Measurements from ENCODE around the gene AGK.
"Not testable (repeated sequence)": the region's sequence is repeated elsewhere in the genome, so short reads cannot be mapped to it uniquely, and the experiment has no call there.

AGK gene

DNA sequence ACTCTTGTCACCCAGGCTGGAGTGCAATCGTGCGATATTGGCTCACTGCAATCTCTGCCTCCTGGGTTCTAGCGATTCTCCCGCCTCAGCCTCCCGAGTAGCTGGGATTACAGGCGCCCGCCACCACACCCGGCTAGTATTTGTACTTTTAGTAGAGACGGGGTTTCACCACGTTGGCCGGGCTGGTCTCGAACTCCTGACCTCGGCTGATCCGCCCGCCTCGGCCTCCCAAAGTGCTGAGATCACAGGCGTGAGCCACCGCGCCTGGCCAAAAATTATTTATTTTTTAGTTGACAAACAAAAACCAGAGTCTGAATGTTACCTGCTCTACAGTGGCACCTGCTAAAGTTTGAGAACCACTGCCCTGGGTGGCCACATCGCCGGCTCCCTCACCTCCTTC lies 96.5 kb downstream of the AGK start:
- not testable (repeated sequence) for DNase-seq (ENCODE audit: low spot score)

DNA sequence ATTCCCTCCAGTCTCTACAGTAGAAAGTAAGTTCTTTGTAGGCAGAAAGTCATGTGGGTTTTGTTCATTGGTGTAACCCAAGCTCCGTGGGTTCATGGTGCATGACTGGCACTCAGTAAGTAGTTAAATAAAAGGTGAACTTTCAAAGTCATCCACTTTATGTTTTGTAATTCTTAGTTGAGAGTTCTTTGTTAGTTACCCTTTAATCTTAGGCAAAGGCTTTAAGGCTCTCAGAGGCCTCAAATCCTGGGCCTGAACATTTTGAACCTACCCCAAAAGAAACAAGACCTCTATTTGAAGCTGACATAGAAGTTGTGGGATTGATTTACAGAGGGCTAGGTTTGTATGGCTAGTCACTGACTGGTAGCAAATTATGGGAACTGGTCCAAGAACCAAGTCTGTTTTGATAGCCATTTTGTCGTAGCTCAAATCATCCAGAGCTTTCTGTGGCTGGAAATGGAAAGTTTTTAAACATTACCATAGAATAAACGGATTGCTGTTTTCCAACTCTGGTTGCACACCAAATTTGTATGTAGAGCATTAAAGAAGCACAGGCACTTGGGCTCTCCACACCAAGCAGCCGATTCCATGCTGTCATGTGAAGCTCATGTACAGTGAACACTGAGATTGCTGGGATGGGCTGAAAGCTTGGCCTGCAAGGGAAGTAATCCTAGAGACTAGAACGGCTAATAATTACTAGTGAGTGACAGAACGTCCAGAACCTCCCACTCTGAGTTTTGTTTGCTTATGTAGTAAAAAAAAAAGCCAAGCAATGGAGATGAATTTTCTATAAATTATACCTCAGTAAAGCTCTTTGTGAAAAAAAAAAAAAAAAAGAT lies 97.3 kb downstream of the AGK start:
- no peak for DNase-seq (ENCODE audit: low spot score)

DNA sequence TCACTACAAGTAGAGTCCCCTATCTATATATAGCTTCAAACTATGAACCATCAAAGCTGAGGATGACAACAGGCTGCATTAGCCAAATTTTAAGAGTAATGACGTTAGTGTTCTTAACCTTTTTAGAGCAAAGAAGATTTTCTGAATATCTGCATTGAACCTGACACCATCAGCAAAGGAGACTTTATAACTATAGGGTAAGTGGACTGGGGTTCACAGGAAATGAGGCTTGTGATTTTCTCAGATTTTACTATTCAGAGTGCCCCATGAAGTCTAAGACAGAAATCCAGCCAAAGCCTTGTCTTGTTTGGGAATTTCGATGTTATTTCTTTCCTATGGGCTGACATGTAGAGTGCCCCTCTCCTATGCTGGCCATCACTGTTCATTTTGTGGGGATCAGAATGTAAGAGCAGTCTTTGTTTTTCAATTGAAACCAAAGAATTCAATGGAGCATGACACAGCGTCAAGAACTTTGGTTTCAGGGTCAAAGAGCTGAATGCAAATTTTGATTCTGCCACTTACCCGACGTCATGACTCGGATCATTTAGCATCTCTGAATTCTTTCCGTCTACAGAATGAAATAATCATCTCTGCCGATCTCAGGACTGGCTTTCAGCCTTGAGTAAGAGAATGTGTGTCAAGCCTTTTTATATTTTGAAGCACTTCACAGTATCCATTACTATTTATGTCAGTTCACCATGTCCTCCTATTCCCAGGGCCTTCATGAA lies 98.1 kb downstream of the AGK start:
- DNase-seq (ENCODE audit: low spot score) = no peak

DNA sequence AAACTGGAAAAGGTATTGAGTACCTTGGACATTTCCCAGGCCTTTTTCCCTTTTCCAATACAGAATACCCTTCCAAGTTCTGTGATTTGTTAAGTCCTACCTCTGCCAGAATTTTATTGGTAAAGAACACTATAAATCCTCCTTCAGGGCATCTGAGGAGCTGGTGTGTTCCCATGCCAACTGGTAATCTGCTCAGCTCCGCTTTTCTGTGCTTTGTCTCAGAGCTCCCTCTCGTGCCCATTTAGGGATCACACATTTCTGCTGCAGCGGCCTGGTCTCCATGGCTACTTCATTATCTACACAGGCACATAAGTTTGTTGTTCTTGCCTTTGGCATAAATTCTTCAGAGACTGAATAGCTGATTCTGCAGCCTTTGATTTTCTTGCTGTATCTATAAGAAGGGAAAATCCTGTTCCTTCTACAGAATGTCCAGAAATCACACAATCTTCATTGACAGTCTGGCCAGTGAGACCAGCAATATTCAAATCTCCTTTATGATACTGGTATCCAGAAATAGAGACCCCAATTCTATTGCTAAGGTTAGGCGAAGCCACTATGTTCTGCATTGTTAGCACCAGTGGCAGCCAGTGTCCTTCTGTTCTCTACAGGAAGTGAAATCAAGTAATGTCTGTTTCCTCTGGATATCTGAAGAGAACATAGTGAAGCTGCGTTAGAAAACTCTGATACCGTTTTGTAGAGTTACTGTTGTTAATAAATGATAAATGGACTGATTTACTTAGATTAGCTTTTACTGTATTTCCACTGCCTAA lies 98.8 kb downstream of the AGK start:
- DNase-seq (ENCODE audit: low spot score) = peak; percentile 89

DNA sequence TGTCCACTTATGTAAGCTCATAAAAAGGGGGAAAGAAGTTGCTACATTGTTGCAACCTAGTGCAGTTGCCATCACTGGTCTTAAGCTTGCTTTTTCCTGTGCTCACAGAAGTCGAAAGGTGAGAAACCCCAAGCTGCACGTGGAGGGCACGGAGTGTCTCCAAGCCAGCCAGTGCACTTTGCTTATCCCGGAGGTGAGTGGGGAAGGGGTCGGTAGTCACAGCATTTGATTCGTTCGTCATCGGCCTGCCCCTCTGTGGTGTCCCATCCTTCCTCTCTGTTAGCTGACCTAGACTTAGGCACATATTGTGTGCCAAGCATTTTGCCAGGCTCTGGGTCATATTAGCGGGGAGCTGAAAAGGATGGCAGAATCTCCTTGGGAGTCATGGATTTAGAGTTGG lies 100.2 kb downstream of the AGK start:
- no peak for DNase-seq (ENCODE audit: low spot score)

DNA sequence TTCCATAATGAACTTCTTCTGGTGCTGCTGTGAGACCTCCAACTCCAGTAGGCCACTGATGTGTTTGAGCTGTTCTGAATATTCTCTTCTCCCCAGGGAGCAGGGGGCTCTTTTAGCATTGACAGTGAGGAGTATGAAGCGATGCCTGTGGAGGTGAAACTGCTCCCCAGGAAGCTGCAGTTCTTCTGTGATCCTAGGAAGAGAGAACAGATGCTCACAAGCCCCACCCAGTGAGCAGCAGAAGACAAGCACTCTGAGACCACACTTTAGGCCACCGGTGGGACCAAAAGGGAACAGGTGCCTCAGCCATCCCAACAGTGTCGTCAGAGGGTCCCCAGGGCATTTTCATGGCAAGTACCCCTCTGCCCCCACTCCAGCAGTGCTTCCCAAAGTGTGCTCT lies 101.5 kb downstream of the AGK start:
- DNase-seq (ENCODE audit: low spot score) = no peak

DNA sequence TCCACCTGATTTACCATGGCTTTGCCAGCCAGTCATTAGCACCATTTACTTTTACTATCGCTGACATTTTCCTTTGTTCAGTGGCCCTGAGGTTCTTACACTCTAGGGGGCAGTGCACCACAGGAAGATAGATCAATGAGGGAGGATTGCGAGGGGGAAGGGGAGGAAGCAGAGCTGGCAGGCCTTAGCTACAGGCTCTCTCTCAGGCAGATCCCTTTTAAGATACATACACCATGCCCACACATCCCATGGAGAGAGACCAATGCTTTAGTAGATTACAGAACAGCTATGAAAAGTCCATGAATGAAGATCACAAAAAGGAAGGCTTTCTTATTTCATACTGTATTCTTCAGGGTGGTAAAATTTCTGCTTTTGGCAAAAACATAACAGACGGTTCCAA lies 103.3 kb downstream of the AGK start:
- DNase-seq (ENCODE audit: low spot score) = peak; percentile 70

DNA sequence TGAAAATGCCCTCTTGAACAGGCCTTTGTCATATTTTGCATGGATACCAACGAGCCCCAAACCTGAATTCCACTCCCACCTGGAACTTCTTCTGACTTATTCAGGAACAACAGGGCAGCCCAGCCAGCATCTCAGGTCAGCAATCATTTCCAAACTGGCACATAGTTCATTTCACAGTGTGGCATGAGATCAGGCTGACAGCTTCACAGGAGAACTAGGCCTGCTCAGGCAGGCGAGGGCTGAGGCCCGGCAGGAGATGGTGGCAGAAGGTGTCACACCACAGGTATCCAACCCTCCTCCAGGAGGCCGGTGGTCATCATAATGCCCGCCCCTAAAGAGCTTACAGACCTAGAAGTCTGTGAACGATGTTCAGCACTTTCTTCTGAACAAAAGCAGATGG lies 108.3 kb downstream of the AGK start:
- no peak for DNase-seq (ENCODE audit: low spot score)

DNA sequence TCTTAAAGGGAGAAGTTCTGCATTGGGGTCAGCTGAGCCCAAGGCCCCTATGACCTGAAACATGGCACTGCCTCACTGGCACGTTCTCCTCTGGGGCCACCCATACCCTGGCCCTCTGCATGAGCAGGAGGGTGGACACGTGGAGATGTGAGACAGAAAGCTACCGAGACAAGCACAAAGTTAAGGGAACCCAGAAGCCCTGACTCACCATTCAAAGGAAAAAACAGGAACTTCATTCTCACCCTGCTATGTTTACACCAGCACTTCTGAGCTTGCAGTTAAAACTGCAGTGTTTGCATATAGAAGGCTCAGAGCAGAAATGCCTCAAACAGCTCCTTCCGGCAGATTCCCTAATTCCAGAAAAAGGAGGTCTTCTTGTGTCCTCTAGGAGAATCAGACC lies 109.0 kb downstream of the AGK start:
- no peak for DNase-seq (ENCODE audit: low spot score)

DNA sequence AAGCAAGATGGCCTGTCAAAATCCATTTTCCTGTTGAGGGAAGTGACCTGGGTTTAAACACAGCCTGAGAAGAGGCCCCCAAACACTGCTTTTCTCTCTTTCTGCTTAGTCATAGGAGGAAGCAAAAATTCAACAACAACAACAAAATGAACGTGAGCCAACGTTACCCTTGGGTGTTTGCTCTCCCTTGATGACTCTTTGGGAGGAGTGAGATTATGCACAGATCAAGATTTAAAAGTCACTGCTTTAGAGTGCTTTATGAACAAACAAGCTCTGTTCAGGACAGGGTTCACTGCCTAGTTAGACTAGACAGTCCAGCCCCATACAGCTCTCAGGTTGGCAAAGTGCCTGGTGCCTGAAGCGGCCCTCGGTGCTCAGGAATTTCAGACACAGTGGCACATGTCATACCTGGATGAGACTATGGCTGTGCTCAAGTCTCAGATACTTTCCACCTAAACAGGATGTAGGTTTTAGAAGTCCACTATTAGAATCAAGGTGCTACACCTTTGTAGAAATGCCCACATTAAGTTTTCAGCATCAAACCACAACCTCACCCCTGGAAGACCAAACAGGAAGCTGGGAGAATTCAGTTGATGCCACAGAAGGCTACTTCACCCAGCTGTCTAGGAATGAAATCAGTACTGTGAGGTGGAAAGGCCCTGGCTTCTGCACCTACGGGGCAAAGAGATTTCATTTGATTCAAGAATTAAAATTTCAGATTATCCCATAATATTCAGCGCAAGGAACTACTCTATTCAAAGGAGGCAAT lies 112.1 kb downstream of the AGK start:
- DNase-seq (ENCODE audit: low spot score) = no peak

DNA sequence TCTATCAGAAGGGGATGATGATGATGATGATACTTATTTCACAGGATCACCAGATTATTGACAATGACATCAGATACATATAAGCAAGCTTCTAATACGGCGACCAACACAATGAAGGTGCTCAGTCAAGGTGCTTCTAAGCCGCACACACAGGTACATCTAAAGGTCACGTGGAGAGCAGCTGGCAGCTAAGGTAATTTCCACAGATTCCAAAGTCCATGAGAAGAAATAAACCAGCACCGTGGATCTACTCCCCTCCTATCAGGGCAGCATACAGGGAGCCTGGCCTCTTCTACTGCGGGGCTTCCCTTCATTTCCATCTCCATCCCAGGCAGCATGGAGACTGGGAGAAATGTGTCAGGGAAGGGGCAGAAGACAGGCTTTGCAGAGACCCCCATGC lies 113.2 kb downstream of the AGK start:
- DNase-seq (ENCODE audit: low spot score) = no peak

DNA sequence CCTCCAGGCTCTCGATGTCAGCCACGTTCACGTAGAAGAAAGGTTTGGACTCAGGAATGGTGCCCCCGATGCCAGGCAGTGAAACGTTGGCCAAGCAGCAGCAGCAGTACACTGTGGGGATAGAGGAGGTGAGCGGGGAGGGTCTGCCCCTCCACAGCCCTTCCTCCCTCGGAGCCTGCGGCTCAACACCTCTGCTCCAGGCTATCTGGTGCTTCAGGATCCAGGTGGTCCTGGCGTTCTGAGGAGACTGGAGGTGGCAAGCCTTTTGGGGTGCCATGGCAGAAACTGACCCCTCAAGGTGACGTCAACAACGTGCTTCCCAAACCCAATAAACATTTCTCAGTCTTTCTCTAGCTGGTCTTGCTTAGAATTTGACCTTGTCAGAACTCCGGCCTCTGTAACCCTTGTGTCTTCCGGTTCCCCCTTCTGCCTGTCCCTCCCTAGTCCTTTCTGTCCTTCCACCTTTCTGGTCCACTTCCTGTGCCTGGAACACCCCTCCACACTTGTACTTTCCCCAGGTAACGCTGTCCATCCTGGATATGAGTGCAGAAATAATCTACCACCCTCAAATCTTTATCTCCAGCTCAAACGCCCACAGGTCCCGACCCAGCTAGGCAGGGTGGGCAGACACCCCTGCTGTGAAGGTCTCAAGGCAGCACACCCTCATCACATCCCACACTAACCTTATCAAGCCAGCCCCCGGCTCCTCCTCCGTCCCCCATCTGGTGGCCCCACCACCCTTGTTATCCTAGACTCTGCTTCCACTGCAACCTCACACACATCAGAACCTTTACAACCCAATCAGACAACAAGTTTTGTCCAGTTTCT lies 114.2 kb downstream of the AGK start:
- no peak for DNase-seq (ENCODE audit: low spot score)

DNA sequence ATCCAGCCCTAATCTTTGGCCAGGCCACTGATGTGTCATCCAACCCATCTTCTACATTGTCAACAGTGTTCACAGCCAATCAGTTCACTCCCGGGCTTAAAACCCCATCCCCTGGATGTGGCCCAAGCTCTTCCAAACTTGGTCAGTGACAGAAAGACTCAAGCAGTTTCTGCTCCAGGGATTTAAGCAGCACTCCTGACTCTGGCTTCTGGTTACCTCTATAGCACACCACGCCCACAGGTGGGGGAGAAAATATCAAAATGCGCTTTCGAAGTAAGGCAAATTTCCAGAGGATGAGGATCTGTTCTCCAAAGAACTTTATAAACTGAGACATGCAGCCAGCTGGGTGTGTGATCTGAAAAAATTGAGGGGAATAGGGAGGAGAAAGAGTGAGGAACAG lies 114.9 kb downstream of the AGK start:
- DNase-seq (ENCODE audit: low spot score) = no peak

DNA sequence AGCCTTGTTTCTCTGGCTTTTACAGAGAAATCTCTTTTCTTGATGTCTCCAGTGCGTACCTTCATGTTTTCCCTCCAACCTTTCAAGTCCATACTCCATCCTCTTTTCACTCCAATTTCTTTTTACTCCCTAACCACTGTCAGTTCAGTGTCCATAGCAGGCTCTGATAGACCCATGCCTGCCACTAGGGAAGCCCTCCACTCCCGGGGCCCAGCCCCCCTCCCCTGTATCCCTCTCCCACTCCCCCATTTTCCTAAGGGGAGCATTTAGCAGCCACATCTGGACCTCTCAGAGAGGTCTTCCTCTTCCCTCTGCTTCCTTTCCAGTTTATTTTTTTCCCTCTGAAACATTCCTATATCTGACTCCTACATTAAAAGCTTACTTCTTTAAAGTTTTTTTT lies 117.6 kb downstream of the AGK start:
- no peak for DNase-seq (ENCODE audit: low spot score)

DNA sequence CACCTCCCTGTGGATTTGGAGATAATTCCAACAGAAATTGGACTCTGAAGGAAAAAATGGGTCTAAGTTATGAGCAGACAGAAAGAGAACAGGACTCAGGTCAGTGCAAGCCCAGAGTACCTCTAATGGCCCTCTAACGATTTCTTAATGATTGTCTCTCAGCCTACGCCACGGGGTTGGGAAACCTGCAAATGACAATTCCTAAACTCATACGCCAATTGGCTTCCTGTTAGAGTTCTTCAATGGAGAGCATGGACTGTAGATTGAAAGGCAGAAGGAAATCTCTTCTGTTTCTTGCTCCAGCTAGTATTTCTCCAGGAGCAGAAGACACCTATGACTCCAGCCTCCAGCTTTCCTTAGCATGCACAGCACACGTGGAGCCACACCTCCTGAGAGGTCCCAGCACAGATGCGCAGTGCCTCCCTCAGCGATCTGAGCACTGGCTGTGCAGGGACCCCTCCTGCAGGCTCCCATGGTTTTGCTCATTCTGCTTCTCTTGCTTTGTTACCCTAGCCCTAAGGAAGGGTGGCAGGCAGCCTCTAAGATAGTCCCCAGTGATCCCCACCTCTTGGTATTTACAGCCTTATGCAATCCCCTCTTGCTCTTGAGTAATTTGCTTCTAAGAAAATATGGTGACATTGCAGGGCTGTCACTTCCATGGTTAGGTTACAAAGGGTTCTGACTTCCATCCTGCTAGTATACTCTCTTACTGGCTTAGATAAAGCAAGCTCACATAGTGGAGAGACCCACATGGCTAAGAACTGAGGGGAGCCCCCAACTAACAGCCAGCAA lies 120.7 kb downstream of the AGK start:
- DNase-seq (ENCODE audit: low spot score) = no peak

DNA sequence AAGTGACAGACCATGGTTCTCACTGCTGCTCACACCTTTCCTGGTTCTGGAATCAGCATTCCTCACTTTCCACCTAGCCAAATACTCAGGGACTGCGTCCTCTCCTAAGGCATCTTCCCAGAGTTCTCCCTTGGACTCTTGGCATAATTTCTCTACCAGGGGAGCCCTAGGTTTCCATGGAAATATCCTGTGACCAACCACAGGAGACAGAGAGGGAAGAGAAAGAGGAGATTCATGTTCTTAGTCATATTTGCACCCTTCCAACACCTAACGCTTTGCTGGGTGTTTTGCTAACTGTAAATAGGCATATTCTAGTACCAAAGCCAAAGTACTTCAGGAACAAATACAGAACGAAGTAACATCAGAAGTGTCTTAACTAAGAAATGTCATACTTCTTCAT lies 122.1 kb downstream of the AGK start:
- DNase-seq (ENCODE audit: low spot score) = no peak

DNA sequence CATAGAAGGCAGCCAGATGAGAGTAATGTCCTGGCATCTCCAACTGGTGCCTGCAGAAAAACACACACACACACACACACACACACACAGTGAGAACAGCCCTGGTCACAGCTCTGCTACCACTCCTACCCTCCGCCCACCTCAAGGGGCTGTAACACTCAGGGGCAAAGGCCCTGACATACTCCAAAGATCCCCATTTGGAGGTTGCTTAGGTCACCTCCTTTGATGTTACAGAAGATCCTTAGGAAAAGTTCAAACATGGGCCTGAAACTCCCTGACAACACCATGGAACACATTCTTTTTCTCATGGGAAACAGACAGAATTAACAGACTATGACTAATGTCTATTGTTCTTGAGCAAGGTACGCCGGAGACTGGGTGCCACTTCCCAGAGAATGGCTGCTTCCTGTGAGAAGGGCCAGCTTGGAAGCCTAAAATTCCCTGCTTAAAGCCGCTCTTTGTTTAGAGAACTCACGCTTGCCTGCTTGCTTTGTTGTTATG lies 123.0 kb downstream of the AGK start:
- DNase-seq (ENCODE audit: low spot score) = no peak

DNA sequence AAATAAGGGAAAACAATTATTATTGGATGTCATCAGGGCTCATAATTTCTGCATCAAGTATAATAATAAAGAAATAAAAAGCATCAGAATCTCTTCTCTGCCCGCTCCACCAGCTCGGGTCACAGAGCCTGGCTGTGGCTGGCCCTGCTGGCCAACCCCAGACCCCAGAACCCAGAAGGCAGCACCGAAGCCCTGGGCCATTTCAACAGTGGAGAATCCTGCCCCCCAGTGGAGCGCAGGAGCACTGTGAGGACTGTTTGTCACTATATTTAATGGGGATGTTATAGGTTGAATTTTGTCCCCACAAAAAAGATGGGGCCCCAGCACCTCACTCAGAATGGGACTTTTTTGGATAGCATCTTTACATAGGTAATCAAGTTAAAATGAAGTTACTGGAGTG lies 123.5 kb downstream of the AGK start:
- no peak for DNase-seq (ENCODE audit: low spot score)

DNA sequence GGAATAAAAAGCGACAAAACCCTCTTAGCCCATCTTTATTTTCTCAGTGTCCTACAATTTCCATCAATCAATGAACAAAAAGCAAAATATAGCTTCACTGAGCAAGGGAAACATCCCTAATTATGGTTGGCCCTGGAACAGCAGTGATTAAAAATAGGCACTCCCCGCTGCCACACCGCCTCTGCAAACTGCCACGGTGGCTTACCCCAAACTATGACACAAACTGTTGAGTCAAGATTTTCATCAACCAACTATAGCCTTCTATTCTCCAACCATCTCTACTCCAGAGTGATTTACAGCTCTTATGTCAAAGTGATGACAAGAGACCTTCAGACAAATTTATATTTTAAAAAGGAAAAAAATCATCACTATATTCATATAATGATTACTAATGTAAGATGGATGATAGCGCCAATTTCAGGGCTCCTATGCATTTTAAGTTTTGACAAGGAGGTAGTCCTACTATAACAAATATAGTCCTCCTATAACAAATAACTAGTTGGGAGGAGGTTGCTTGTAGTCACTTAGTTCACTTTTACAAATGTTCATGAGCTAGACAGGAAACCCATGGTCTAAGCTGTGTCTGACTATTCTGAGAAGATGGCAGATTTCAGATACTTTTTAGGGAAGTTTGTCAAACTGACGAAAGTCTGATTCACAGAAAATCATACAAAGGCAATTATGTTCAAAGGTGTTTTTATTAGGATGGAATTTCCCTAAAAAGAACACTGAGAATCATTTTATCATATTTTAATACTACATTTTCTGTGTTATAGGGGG lies 124.4 kb downstream of the AGK start:
- DNase-seq (ENCODE audit: low spot score) = no peak

All from AG20443 (cell line).